ENCODE data around the gene PHLDA2.
"Not testable (repeated sequence)": the region's sequence is repeated elsewhere in the genome, so short reads cannot be mapped to it uniquely, and the experiment has no call there.

PHLDA2 gene

DNA sequence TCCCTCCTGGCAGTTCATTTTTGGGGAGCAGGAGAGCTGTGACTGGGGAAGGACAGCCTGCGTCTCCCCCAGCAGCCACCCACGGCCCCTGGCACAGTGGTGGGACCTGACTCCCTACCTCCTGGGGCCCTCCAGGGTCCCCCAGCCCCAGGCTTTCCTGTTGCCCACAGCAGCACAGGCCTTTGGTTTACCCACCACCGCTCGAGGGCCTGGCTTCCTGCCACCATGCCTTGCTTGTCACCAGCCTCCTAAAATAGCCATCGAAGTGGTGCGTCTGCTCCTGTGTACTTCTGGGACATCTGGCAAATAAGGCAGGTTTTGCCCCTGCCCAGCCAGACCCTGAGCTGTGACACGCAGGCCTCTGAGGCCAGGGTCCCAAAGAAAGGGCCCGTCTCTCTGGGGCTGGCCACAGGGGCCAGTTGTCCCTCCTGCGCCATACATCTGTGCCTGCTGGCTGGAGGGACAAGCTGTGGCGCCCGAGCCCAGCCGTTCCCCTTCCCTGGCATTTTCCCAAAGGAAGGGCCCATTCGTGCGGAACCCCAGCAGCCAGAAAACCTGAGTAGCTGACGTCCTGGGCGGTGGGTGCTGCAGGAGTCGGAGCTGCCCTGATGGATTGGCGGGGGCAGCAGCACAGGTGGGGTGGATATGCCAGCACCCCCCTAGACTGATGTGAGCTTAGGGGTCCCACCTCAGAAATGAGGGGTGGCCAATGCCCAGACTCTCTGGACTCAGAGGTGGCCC lies 14.6 kb downstream of the PHLDA2 start:
- DNase-seq (ENCODE audit: low spot score), result no peak

DNA sequence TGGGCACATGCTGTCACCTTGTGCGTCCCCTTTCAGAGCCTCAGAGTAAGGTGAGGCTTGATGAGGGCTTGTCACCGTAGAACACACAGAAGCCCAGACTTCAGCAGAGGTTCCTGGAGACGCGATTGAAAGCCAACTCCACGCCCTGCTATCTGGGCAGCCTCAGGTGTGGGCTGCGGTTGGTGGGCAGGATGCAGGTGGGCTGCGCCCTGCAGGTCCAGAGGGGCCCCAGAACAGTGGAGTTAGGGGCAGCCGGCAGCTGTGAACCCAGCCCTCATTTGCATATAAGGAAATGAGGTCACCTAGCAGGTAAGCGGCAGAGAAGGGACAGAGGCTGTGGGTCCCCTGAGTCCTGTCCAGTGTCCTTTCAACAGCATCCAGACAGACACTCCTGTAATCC lies 15.4 kb downstream of the PHLDA2 start:
- no peak for DNase-seq (ENCODE audit: low spot score)

DNA sequence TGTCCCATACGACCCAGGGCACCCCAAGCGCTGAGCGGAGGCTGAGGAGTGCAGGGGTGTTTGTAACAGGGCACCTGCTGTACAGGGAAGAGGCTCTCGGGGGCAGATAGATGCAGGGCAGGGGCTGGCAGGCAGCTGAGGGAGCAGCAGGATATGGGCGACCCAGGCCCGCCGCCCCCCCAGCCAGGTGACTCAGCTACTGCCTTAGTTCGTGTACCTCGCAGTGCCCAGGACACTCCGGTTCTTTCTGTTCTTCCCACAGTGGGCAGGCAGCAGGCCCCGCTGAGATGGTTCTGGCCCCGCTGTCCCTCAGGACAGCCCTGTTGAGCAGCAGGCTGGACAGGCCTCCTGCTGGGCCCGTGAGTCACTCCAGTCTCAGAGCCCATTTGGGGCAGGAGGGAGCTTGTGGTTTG lies 16.2 kb downstream of the PHLDA2 start:
- peak; percentile 73 for DNase-seq (ENCODE audit: low spot score)

DNA sequence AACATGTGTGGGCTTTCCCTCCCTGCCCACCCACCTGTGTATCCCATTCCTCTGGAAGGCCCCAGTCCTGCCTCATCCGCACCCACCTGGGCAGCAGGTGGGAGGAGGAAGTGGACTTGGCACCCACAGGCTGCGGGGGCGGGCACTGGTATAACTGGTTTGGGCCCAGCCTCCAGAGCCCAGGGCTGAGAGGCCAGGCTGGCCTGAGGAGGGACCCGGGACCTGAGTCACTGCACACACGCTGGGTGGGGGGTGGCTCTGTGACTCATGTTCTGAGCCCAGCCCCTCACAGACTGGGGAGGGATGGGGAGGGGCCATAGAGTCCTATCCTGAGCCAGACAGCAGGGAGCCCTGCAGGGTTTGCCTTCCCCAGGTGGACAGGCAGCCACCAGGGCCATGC lies 16.7 kb downstream of the PHLDA2 start:
- peak; percentile 88 for DNase-seq (ENCODE audit: low spot score)

DNA sequence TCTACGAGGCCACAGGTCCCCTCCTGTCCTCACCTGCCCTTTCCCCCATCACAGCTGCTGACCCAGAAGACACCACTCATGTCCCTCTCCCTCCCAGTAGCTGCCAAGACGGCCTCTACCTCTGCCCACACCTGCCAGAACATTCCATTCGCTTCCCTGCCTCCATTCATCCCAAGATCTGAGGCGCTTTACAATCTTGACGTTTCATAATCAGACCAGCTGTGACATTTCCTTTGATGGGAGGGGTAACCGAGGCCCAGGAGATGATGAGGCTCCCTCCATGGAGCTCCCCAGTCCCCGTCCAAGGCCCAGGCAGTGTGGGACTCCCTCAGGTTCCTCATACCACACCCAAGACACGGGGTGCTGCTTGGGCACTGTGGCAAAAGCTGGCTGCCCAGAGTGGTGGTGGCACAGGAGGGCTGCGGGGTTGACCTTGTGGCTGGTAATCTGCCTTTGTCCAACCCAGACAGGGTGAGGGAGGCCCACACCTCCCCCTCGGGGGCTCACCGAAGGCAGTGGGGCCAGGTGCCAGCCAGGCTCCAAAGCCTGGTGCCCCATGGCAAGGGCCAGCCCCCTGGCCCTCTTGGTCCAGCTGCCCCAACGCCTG lies 17.3 kb downstream of the PHLDA2 start:
- no peak for DNase-seq (ENCODE audit: low spot score)

DNA sequence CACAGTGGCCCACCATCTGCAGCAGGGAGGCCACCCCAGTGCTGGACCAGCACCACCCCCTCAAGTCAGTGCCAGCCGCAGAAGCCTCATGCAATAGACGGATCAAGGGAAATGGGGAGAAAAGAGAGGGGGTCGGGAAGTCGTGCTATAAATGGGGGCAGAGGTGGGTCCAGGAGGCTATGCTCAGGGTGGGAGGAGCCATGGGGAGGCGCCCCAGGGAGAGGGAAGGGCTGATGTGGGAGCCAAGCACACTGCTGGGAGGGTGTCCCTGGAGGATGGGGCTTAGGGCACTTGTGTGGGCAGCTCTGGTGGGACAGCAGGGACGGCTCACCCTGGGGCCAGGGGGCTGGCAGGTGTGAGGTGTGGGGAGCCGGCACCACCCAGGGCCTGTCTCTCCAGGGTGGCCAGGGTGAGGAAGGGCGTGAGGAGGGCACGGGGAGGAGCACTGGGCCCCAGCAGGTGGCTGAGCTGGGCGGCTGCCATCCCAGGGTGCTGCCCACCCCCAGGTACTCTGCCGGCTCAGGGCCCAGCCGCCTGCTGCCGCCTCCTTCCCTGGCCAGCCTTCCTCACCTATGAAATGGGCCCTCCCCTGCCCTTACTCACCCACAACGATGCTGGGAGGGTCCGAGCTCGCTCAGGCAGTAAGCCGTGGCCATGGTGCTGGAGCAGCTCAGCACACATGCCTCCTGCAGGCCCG lies 18.0 kb downstream of the PHLDA2 start:
- DNase-seq (ENCODE audit: low spot score), result no peak

DNA sequence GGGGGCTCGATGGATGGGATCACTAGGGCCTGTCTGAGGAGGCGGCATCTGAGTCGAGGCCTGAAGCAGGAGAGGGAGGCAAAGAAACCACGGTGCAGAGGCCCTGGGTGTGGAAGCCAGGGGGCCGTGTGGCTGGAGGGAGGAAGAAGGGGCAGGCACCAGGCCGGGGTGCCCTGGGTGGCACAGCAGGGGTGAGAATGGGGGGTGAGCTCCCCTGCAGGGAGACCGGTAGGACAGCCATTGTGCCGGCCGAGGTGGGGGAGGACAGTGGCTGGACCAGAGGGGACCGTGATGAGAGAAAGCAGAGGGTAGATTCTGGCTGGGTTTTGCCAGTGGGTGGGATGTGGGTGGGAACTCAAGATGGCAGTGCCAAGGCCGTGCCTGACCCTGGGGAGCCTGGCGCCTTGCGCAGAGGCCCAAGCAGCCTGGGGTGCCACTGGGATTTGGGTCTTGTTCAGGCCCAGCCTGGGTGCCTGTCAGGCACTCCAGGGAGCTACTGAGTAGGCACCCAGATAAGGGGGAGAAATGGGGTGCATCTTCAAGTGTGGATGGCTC lies 18.7 kb downstream of the PHLDA2 start:
- no peak for DNase-seq (ENCODE audit: low spot score)

DNA sequence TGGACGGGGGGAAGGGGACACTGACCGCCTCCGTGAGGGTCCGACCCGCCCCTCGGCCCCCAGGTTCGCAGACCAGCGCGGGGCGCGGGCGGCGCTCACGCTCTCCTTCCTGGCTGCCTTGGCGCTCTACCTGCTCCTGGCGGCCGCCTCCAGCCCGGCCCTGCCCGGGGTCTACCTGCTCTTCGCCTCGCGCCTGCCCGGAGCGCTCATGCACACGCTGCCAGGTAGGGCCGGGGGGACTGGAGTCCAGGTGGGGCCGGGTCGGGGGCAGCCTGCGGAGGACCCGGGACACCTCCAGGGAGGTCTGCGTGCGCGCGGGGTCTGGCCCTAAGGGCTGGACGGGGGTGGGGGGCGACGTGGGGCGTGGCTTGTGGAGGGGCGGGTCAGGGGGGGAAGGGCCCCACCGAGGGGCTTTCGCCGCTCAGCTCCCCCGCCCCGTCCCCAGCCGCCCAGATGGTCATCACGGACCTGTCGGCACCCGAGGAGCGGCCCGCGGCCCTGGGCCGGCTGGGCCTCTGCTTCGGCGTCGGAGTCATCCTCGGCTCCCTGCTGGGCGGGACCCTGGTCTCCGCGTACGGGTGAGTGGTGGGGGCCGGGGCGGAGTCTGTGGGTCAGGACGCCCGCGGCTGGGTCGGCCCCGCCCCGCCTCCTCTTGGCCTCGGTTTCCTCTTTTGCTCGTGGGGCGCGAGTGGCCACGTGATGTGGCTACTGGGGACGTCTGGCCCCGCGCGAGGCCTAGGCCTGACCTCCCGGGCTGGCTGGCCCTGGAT lies 19.9 kb downstream of the PHLDA2 start:
- peak; percentile 39 for DNase-seq (ENCODE audit: low spot score)

DNA sequence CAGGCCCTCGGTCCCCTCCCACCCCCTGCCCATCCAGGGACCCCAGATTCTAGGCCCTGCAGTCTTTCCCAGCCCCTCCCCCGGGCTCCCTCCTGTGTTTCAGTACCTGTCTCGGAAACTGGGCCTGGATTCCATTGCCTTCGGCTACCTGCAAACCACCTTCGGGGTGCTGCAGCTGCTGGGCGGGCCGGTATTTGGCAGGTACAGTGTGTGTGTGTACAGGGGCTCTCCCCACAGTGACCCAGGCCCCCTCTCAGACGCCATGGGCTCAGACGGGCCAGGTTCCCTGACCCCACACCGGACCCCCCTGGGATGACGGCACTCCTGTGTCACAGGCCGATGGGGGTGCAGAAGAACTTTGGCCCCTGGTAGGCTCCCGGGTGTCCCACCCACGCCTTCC lies 21.1 kb downstream of the PHLDA2 start:
- DNase-seq (ENCODE audit: low spot score), result no peak

DNA sequence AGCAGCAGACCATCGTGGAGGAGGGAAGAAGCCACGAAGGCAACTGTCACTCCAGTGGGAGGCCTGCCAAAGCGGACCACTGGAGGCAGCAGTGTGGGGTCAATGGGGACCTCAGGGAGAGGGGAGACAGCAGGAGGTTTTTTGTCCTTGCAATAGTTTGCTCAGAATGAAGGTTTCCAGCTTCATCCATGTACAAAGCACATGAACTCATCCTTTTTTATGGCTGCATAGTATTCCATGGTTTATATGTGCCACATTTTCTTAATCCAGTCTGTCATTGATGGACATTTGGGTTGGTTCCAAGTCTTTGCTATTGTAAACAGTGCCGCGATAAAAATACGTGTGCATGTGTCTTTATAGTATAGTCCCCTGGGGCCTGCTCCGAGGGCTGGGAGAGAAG lies 23.9 kb downstream of the PHLDA2 start:
- not testable (repeated sequence) for DNase-seq (ENCODE audit: low spot score)

DNA sequence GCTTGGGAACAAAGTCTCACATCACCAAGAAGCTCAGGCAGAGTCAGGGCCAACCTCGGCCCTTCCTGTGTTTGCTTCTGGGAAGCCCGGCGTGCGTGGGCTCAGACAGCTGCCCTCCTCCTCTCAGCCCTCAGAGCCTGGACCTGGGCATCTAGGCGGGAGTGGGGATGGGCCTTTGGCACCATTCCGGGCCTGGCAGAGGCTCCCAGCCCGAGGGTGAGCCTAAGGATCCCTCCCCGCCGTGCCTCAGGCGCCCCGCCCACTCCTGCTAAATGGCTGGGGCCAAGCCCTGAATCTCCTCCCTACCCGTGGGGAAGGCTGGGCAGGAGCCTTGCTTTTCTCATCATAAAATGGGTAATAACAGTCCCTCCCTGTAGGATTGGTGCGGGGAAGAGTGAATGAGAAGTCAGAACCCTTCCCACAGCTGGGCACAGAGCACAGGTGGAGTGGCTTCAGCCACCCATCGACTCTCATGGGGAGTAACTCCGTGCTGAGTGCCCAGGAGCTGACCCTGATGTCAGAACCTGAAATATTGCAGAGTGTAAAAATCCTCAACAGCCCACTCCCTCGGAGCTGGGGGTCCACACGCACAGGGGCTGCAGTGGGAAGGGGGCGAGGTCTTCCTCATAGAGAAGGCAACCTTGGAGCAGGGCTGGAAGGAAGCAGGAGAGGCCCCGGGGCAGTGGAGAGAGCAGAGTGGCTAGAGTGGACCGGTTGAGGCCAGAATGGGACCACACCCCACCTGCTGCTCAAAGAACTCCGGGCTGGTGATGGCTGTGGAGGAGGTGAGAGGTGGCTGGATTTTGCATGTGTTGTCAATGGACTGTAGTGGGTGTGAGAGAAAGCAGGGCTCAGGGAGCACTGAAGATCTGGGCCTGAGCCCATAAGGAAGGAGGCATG lies 24.8 kb downstream of the PHLDA2 start:
- DNase-seq (ENCODE audit: low spot score), result no peak

DNA sequence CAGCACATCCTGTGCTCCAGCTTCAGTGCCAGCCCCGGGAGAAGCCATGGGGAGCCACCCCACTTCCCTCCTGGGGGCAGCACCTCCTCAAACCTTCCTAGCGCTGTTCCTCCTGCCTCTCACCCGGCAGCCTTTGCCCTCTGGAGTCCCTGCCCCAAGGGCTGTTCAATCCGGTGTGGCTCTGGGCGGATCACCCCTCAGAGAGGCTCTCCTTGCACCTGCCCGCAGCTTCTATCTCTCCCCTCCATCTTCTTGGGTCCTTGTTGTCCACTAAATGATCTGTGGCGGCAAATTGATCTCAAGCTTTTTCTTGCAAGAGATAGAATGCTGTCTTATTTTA lies 25.6 kb downstream of the PHLDA2 start:
- no peak for DNase-seq (ENCODE audit: low spot score)

DNA sequence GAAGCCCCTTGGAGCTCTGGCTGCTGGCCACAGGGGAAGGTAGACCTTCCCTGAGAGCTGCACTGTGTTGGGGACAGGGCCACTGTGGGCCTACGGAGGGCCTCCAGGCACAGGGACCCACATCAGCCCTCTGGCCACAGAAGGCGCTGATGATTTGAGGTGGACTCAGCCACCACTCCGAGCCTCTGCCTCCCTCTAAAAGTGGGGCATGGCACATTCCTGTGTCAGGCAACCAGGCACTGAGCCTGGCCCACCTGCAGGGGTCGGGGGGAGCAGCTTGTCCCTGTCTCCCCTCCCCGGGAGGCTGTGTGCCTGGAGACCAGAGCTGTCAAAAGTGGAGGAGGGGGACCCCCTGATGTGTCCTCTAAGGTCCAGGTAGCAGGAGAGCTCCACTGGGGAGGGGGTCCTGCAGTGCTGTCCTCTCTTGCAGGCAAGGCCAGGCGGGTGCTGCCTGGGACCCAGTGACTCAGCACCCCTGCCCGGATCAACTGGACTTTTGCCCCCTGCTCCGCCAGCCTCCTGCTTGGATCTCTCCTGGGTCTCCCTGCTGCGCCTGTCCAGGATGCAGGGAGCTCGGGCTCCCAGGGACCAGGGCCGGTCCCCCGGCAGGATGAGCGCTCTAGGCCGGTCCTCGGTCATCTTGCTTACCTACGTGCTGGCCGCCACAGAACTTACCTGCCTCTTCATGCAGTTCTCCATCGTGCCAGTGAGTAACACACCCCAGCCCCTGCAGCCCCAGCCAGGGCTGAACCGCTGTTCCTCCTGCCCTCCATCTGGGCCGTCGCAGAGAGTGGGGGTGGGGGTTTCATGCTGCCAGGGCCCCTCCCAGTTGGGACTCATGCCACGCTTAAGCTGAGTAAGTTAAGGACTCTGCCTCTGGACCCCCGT lies 26.2 kb downstream of the PHLDA2 start:
- DNase-seq (ENCODE audit: low spot score), result no peak

DNA sequence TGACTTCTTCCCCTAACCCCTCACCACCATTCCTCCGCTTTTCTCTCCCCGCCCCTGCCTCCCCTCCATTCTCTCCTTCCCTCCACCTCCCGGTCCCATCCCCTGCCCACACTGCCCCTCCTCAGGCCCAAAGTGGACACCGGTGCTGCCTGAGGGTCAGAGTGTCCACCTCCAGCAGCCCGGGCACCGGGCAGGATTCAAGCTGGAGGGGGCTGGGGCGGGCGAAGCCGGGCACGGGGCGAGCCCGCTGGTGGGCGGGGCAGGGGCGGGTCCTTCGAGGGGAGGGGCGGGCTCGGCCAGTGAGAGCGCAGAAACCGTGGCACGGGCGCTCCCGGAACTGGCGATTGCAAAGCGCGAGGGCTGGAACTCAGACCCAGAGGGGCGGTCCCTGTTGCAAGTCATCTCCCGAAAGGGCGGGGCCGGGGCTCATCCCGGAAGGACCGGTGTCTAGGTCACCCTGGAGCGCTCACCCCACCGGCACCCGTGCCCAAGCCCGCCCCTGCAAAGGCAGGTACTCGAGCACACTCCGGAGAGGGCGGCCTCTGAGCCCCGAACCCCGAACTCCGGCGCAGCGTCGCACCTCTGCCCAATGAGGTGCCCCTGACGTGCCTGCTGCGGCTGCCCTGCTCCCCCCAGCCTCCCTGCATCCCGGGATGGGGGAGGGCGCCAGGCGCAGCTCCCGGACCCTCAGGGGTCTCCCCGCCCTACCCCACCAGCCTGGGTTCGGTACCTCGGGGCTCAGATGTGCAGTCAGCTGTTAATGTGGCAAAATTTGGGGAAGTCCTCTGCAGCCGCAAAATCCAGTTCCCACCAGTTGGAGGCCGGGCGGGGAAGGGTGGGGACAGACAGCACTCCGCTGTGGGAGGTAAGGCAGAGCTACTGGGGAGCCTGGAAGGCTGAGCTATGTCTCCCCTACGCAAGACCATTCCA lies 27.1 kb downstream of the PHLDA2 start:
- peak; percentile 98 for DNase-seq (ENCODE audit: low spot score)

DNA sequence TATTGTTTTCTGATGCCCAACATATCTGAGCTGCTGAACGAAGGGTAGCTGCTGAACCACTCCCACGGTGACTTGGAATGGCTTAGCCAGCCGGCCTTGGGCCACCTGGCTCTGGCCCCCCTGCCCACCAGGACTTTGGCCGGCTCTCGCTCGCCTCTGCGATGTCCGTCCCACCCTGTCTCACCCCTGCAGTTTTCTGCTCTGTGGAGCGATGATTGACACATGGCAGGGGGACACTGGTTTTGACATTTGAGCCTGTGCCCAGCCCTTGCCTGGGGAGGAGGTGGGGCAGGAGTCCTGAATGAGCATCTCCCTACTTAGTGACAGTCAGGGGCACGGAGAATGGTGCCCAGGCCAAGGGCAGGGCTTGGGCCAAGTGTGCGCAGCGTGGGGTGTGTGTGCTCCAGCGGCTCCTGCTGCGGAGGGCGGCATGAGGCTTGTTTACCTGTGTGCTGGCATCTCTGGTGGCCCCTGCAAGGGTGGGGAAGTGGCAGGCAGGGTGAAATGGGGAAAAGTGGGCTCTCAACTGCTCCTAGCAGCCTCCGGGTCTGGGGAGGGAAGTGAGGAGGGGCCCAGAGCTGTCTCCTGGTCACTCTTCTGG lies 27.9 kb downstream of the PHLDA2 start:
- DNase-seq (ENCODE audit: low spot score), result no peak

DNA sequence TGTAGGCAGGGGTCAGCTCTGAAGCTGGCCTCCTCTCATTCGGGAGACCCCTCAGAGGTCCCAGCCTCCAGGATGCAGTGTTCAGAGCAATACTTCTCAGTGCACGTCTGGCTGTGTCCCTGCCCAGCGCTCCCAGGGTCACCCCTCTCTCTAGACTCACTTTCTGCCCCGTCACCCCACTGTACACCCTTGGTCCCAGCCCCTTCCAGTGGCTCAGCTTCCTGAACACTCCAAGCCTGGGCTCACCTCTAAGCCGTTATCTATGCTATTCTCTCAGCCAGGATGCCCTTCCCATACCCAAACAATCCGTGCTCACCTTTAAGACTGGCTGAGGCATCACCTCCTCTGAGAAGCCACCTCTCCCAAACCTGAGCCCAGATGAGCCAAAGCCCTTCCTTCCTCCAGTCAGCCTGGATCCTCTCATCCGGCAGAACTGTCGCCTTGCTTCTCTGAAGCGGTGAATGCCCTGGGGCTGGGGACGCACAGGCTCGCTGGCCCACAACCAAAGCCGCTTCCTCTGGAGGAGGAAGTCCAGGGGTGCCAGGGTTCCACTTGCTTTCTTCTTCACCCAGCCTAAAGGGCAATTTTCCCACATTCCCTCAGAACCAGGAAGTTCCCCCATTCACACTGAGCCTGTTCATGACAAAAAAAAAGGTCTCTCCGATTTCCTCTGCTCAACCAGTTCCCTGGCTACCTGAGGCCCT lies 30.0 kb downstream of the PHLDA2 start:
- no peak for DNase-seq (ENCODE audit: low spot score)

DNA sequence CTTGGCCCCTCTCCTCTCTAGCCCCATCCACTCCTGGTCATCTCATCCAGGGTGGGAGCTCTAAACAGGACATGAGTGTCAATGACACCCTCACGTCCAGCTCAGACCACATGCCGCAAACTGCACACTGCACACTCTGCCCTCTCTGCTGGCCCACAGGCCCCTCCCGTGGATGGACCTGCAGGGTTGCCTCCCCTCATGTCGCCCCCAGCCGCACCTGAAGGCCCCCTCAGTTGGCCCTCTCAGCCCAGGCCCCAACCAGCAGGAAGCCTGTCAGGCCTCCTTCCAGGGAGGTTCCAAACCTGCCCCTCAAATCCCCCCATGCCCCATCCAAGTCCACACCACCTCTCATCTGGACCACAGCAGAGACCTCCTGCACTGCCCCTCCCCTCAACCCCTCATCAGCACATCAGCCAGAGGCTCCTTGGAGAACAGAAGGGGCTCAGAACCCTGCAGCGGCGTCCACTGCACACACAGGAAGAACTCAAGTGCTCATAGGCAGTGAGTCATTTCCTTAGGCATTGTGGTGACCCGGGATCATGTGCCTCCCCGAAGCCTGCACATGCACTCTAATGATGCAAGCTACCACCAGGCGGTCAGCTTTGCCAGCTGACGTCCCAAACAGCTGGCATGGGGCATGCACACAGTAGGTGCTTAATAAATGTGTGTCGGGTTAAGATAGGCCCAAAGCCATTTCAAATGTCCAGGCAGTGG lies 30.7 kb downstream of the PHLDA2 start:
- DNase-seq (ENCODE audit: low spot score), result peak; percentile 89

Measured in AG20443 (cell line).